ENCODE measurements around the gene GLI3. TPM values are rescaled to one million over a fixed set of nuclear protein-coding genes. Genes with fewer than 3 reads are reported as not detected.

The GLI3 gene
- total RNA-seq, 1 donor from 2014 or later: 27.7 TPM

DNA sequence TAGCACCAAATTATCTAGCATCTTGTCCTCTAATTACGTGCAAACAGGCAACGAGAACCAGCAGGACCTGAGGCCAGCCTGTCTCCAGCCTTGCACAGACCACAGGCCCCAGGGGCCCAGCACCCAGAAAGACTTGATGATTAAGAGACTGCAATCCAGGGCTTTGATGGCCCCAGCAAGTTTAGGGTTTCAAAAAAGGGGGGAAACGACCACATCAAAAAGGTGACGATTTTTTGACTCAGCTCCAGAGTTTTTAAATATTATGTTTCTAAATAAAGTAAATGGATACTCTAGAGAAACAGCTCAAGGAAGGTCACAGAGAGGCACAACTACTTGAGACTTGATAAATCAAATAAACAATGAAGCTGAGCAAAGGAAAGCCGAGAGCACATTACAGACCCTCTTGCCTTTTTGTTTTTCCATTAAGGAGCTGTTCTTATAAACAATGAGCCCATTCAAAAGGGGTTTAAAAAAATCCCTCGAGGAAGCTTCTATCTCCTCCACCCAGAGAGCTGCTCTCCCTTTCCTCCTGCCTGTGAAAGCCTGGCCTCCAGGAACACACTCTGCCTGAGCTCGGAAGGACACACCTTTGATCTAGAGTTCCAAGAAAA, 44.1 kb downstream of the GLI3 start:
- Histone ChIP-seq H3K27ac (ENCODE audit: low read depth, low read length) (no peak overlapping the region), H3K4me3 (ENCODE audit: insufficient read depth, low read depth, low read length) (no peak overlapping the region), H3K27me3 (ENCODE audit: insufficient read depth, low read length) (no peaks in the 10 kb centered on the region), H3K36me3 (ENCODE audit: insufficient read depth, low read length) (no peaks in the 10 kb centered on the region), H4K20me1 (ENCODE audit: insufficient read depth, low read length) (no peaks in the 10 kb centered on the region), H3K9me3 (ENCODE audit: insufficient read depth, low read depth, low read length) (no peaks in the 10 kb centered on the region), H2AFZ (ENCODE audit: low read depth, low read length) (no peak overlapping the region), H3K9ac (ENCODE audit: low read length) (peak overlapping the region; percentile 10), H3K4me2 (ENCODE audit: low read length) (peak overlapping the region; percentile 67), H3K4me1 (ENCODE audit: insufficient read depth, low read length) (peaks cover 37% of the 10 kb centered on the region), H3K79me2 (ENCODE audit: insufficient read depth, low read length) (peaks cover 14% of the 10 kb centered on the region)
- H3K27me3 Mint-ChIP-seq (ENCODE audit: low read depth, unreplicated experiment): no peaks in the 10 kb centered on the region
- FAIRE-seq (no peak), DNase-seq (ENCODE audit: low read depth) (peak; percentile 16)
- H3K4me3 Mint-ChIP-seq (ENCODE audit: unreplicated experiment): no peak overlapping the region
- H3K36me3 Mint-ChIP-seq (ENCODE audit: low read depth, unreplicated experiment): peaks cover 2% of the 10 kb centered on the region
- no peak for TF ChIP-seq EZH2 (IDR thresholded peaks at IDR 0.05; ENCODE audit: insufficient read depth, low read length)
- TF ChIP-seq, protein P1, sequence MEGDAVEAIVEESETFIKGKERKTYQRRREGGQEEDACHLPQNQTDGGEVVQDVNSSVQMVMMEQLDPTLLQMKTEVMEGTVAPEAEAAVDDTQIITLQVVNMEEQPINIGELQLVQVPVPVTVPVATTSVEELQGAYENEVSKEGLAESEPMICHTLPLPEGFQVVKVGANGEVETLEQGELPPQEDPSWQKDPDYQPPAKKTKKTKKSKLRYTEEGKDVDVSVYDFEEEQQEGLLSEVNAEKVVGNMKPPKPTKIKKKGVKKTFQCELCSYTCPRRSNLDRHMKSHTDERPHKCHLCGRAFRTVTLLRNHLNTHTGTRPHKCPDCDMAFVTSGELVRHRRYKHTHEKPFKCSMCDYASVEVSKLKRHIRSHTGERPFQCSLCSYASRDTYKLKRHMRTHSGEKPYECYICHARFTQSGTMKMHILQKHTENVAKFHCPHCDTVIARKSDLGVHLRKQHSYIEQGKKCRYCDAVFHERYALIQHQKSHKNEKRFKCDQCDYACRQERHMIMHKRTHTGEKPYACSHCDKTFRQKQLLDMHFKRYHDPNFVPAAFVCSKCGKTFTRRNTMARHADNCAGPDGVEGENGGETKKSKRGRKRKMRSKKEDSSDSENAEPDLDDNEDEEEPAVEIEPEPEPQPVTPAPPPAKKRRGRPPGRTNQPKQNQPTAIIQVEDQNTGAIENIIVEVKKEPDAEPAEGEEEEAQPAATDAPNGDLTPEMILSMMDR (IDR thresholded peaks at IDR 0.05; ENCODE audit: insufficient read depth, low read depth, low read length): no peak
- H3K9me3 Mint-ChIP-seq (ENCODE audit: unreplicated experiment): no peaks in the 10 kb centered on the region
- peaks cover 31% of the 10 kb centered on the region for H3K4me1 Mint-ChIP-seq (ENCODE audit: low read depth, unreplicated experiment)
- H3K27ac Mint-ChIP-seq (ENCODE audit: unreplicated experiment): peak overlapping the region; percentile 1

DNA sequence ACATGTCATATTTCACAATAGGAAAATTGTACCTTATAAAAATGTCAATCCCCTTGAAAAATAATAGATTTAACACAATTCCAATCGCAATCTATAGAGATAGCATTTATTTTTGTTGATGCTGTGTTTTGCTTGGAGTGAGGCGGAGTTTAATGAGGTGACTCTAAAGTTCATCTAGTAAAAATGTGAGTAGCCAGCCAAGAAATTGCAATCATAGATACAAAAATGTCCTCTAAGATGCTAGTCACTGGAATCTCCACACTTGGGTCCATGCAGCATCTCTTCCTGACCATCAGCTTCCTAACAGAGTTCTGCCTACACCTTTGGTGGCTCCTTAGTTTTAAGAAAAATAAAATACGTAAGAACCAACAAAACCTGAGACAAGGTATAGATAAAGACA, 44.9 kb downstream of the GLI3 start:
- H3K27me3 ChIP-seq (ENCODE audit: insufficient read depth, low read length): no peaks in the 10 kb centered on the region
- Mint-ChIP-seq H3K36me3 (ENCODE audit: low read depth, unreplicated experiment) (peaks cover 2% of the 10 kb centered on the region), H3K4me1 (ENCODE audit: low read depth, unreplicated experiment) (peaks cover 31% of the 10 kb centered on the region), H3K27ac (ENCODE audit: unreplicated experiment) (no peak overlapping the region), H3K4me3 (ENCODE audit: unreplicated experiment) (no peak overlapping the region), H3K9me3 (ENCODE audit: unreplicated experiment) (no peaks in the 10 kb centered on the region), H3K27me3 (ENCODE audit: low read depth, unreplicated experiment) (no peaks in the 10 kb centered on the region)
- H4K20me1 ChIP-seq (ENCODE audit: insufficient read depth, low read length): no peaks in the 10 kb centered on the region
- DNase-seq (ENCODE audit: low read depth): no peak
- no peaks in the 10 kb centered on the region for H3K36me3 ChIP-seq (ENCODE audit: insufficient read depth, low read length)
- H3K4me1 ChIP-seq (ENCODE audit: insufficient read depth, low read length): peaks cover 32% of the 10 kb centered on the region
- no peaks in the 10 kb centered on the region for H3K9me3 ChIP-seq (ENCODE audit: insufficient read depth, low read depth, low read length)
- H3K4me3 ChIP-seq (ENCODE audit: insufficient read depth, low read depth, low read length): no peak overlapping the region
- H3K27ac ChIP-seq (ENCODE audit: low read depth, low read length): no peak overlapping the region
- no peak overlapping the region for H3K9ac ChIP-seq (ENCODE audit: low read length)
- peaks cover 19% of the 10 kb centered on the region for H3K79me2 ChIP-seq (ENCODE audit: insufficient read depth, low read length)
- H3K4me2 ChIP-seq (ENCODE audit: low read length): no peak overlapping the region
- FAIRE-seq: no peak
- H2AFZ ChIP-seq (ENCODE audit: low read depth, low read length): no peak overlapping the region
- TF ChIP-seq, protein P1 (IDR thresholded peaks at IDR 0.05; ENCODE audit: insufficient read depth, low read depth, low read length): no peak
- TF ChIP-seq EZH2 (IDR thresholded peaks at IDR 0.05; ENCODE audit: insufficient read depth, low read length): no peak

DNA sequence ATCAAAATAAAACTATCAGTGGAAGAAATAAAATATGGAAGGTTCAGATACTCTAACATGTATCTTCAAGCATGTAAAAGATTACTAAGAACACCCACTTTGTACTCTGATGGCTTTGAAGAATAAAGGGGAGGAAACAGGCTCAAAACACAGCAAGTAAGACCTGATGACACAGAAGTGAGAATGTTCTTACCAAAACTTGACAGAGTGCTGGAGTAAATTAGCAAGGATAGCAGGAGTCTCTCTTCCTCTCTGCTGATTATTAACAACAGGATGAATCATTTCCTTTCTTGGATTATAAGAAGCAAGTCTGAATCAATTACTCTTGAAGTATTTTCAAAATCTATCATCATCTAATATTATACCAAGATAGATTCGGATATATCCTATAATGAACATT, 47.5 kb downstream of the GLI3 start:
- H3K4me3 Mint-ChIP-seq (ENCODE audit: unreplicated experiment): no peak overlapping the region

More for the DNA sequence above, 47.5 kb downstream of the GLI3 start:
- Mint-ChIP-seq H3K27ac (ENCODE audit: unreplicated experiment) (peak overlapping the region; percentile 23), H3K27me3 (ENCODE audit: low read depth, unreplicated experiment) (peaks cover 2% of the 10 kb centered on the region), H3K4me1 (ENCODE audit: low read depth, unreplicated experiment) (peaks cover 31% of the 10 kb centered on the region), H3K9me3 (ENCODE audit: unreplicated experiment) (peaks cover 2% of the 10 kb centered on the region), H3K36me3 (ENCODE audit: low read depth, unreplicated experiment) (peaks cover 1% of the 10 kb centered on the region)
- no peak overlapping the region for H3K9ac ChIP-seq (ENCODE audit: low read length)
- H3K4me3 ChIP-seq (ENCODE audit: insufficient read depth, low read depth, low read length): no peak overlapping the region
- H3K79me2 ChIP-seq (ENCODE audit: insufficient read depth, low read length): peaks cover 32% of the 10 kb centered on the region
- no peak for TF ChIP-seq EZH2 (IDR thresholded peaks at IDR 0.05; ENCODE audit: insufficient read depth, low read length)
- TF ChIP-seq, protein P1 (IDR thresholded peaks at IDR 0.05; ENCODE audit: insufficient read depth, low read depth, low read length): no peak
- DNase-seq (ENCODE audit: low read depth): peak; percentile 57
- peaks cover 11% of the 10 kb centered on the region for H4K20me1 ChIP-seq (ENCODE audit: insufficient read depth, low read length)
- no peaks in the 10 kb centered on the region for H3K36me3 ChIP-seq (ENCODE audit: insufficient read depth, low read length)
- FAIRE-seq: peak; percentile 49
- no peaks in the 10 kb centered on the region for H3K9me3 ChIP-seq (ENCODE audit: insufficient read depth, low read depth, low read length)
- H3K4me1 ChIP-seq (ENCODE audit: insufficient read depth, low read length): peaks cover 28% of the 10 kb centered on the region
- H2AFZ ChIP-seq (ENCODE audit: low read depth, low read length): no peak overlapping the region
- no peaks in the 10 kb centered on the region for H3K27me3 ChIP-seq (ENCODE audit: insufficient read depth, low read length)
- no peak overlapping the region for H3K27ac ChIP-seq (ENCODE audit: low read depth, low read length)
- H3K4me2 ChIP-seq (ENCODE audit: low read length): peak overlapping the region; percentile 2
